Stimulated activated CD4-positive, alpha-beta T cell treated with anti-CD3 and anti-CD28 coated beads, Interleukin-4, amount 100 ng/mL, for 4 hours (primary cell): Measurements from ENCODE around the gene MINPP1.
"Not testable (repeated sequence)": the region's sequence is repeated elsewhere in the genome, so short reads cannot be mapped to it uniquely, and the experiment has no call there.

Source experiments
- DNase-seq, 2 experiments: peaks; one replicate each; pipeline ENCODE4 v3.0.0-alpha.2; 2020

Gene MINPP1

GRCh38 chr10:87578160-87578841 lies 73.6 kb downstream of the MINPP1 start:
- no peak for DNase-seq

GRCh38 chr10:87578842-87579401 lies 74.2 kb downstream of the MINPP1 start:
- DNase-seq: no peak

- no peak for DNase-seq
These were observed 74.9 kb downstream of the MINPP1 start for GRCh38 chr10:87579563-87579962.

- no peak for DNase-seq
These were observed 75.3 kb downstream of the MINPP1 start for GRCh38 chr10:87580016-87580415.

- DNase-seq: no peak
These were observed 81.1 kb downstream of the MINPP1 start for GRCh38 chr10:87585565-87586514.

GRCh38 chr10:87589645-87590051 lies 85.0 kb downstream of the MINPP1 start:
- DNase-seq: no peak

GRCh38 chr10:87590705-87591588 lies 86.3 kb downstream of the MINPP1 start:
- no peak for DNase-seq

- no peak for DNase-seq
These were observed 86.8 kb downstream of the MINPP1 start for GRCh38 chr10:87591589-87591886.

- not testable (repeated sequence) for DNase-seq
These were observed 88.2 kb downstream of the MINPP1 start for GRCh38 chr10:87592920-87593319.

GRCh38 chr10:87593702-87594101 lies 89.0 kb downstream of the MINPP1 start:
- no peak for DNase-seq

- no peak for DNase-seq
These were observed 89.5 kb downstream of the MINPP1 start for GRCh38 chr10:87594181-87594580.

GRCh38 chr10:87594864-87595263 lies 90.2 kb downstream of the MINPP1 start:
- DNase-seq: no peak

- DNase-seq: no peak
These were observed 91.7 kb downstream of the MINPP1 start for GRCh38 chr10:87596351-87596750.

GRCh38 chr10:87598700-87599099 lies 94.0 kb downstream of the MINPP1 start:
- DNase-seq: no peak

GRCh38 chr10:87600581-87600980 lies 95.9 kb downstream of the MINPP1 start:
- no peak for DNase-seq
